HG03520 (cell line): ENCODE data around the gene LRRC23.
A peak's percentile ranks its signal among the peaks of the same experiment; 100 is the strongest.

Source experiments
- ATAC-seq: cut with Tn5 transposase; IDR thresholded peaks from one replicate; pipeline ENCODE4 v1.9.1; 2021; ENCODE audit warnings: mild to moderate bottlenecking, moderate library complexity; ENCODE audit not compliant: unreplicated experiment

LRRC23 gene

GRCh38 chr12:6955108-6956020 is 50.7 kb downstream of the LRRC23 start:
- ATAC-seq: no peak

DNA sequence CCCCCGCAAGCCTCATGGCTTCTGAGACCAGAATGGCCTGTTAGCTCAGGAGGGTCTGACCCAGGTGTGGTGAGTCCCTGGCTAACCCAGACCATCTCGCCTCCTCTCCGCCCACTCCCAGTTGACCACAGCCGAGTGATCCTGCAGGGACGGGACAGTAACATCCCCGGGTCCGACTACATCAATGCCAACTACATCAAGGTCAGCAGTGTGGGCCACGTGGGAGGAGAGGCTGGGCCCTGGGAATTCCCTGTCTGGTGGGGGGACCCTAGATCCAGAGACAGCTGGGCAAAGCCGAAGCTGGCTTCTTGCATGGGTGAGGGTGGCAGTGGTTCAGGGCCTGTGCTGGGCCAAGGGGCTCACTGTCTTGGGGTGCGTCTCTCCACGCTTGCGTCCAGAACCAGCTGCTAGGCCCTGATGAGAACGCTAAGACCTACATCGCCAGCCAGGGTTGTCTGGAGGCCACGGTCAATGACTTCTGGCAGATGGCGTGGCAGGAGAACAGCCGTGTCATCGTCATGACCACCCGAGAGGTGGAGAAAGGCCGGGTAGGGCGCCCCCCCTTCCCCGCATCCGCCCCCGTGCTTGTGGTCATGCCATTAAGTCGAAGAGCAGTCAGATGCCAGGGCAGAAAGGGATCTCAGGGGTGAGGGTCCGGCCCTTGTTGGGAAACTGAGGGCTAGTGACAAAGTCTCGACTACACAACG is 51.6 kb downstream of the LRRC23 start:
- no peak for ATAC-seq

GRCh38 chr12:6957151-6957701 is 52.6 kb downstream of the LRRC23 start:
- no peak for ATAC-seq

- ATAC-seq: no peak
Observed at GRCh38 chr12:6957741-6958608, 53.4 kb downstream of the LRRC23 start.

DNA sequence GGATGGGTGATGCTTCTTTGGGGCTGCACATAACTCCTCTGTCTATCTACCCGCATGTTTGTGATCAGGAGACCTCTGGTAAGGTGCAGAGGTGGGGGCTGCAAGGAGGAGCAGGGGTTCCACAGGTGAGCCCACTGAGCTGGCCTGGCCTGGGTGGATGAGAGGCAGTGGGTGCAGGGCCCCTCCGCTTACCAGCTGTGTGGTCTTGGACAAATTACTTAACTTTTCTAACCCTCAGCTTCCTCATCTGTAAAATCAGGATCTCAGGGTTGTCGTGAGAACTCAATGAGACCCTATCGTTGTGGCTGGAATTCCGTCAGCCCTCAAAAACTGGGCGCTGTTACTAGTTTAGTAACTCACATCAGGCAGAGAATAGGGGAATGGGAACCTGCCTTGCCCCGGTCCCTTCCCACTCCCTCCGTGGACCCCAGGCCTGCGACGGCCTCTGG is 54.0 kb downstream of the LRRC23 start:
- no peak for ATAC-seq

DNA sequence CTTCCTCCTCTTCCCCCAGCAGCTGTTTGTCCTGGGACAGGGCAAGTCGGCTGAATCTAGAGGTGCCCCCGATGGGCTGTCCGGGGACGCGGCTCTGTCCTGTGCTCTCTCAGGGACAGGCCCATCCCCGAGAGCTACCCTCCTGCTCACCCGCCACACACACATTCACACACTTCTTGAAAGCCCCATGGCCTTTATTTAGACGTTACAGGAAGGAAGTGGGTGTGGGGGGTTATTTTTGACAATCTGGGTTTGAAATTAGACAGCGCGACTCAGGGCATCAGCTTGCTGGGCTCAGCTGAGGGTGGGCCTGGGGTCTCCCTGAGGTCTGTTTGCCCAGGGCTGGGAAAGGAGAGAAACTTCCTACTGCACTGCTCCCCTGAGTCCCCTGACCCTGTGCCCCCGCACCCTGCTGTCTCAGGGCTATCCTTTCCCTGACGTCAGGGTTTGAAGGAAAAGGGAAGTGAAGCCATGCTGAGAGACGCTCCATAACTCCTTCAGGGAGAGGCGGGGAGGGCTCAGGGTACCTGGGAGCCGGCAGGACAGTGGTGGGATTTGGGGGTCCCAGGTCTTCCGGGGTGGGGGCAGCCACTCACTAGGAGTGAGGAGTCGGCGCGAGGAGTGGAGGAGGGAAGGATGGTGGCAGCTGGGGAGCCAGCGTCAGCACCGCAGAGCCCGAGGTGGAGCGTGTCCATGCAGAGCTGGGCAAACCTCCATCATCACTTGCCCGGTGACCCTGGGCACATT is 54.6 kb downstream of the LRRC23 start:
- peak; percentile 43 for ATAC-seq

DNA sequence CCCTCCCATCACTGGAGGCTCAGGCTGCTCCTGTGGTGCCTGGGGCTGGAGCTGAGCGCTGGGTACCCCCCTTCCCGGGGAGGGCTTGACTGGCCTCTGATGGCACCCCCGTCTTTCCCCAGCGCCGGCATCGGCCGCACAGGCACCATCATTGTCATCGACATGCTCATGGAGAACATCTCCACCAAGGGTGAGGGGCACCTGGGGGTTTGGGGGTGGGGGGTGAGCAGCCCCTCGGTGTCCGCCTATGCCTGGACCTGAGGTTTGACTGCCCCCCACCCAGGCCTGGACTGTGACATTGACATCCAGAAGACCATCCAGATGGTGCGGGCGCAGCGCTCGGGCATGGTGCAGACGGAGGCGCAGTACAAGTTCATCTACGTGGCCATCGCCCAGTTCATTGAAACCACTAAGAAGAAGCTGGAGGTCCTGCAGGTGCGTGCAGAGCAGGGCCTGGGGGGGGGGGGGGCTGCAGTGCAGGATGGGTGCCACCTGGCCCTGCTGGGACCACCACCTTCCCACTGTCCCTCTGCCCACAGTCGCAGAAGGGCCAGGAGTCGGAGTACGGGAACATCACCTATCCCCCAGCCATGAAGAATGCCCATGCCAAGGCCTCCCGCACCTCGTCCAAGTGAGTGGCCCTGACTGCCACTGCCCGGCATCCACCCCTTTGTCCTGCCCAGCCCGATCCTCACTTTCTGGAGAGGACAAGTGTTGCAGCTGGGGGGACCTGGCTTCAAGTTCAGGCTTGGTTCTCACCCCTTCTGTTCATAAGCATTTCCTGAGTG is 55.4 kb downstream of the LRRC23 start:
- ATAC-seq: no peak

- ATAC-seq: no peak
Observed at GRCh38 chr12:6960593-6961277, 56.1 kb downstream of the LRRC23 start.

DNA sequence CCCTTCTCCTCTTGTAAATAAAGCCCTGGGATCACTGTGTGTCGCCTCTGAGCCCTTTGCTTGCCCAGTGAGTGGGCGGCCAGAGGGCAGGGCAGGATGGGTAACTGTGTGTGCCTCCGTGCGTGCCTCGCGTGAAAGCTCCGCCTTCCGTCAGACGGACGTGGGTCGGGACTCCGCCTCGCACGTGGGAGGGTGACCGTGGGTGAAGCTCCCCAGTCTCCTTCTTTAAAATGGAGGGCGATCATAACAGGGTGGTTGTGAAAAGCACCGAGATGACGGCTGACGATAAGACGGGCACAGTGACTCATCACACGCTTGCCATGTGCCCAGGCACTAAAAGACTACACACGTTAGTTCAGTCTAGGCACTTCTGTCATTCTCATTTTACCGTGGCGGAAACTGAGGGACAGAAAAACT is 56.7 kb downstream of the LRRC23 start:
- ATAC-seq: no peak

- ATAC-seq: no peak
Observed at GRCh38 chr12:6961695-6962284, 57.2 kb downstream of the LRRC23 start.

- ATAC-seq: no peak
Observed at GRCh38 chr12:6962285-6963015, 57.8 kb downstream of the LRRC23 start.

DNA sequence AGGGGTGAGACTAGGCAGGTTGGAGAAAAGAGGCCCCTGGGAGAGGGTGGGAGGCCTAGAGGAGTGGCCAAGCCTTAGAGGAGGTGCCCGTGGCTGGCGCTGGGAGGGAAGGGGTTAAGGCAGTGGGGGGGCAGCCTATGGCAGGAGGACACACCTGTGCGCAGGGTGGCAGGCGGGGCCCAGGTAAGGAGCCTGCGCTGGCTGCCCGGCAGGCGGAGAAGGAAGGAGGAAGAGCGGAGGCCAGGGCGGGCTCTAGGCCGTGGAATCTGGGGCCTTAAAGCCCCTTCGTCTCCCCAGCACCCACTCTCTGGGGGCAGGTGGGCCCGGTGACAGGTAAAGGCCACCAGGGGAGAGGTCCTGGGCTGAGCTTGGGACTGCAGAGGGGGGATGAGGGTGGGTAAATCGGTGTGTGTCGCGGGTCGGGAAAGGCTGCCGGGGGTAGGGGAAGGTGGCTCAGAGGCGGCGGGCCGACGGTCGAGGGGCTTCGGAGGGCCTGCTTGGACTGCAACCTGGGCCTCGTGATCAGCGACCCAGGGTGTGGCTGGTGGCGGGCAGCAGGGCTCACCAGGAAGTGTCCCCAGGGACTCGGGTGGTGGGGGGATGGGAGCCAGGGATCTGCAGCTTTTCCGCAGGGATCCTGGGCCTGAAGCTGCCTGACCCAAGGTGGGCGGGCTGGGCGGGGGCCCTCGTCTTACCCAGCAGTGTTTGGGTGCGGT is 58.6 kb downstream of the LRRC23 start:
- ATAC-seq: no peak
